Astrocyte (in vitro differentiated cells and primary cell): ENCODE results near the gene ADAMTSL5. TPM values are rescaled to one million over a fixed set of nuclear protein-coding genes. Genes with fewer than 3 reads are reported as not detected.

Source experiments
- DNase-seq: peaks from one replicate; pipeline ENCODE4 v3.0.0-alpha.2; 2010; ENCODE audit warnings: low read depth
- FAIRE-seq: peaks from 2 replicates; lab custom pipeline; 2011; peaks lifted over from hg19 to GRCh38; lab: Jason Lieb, UNC
- H2AFZ ChIP-seq: 2 replicates; pipeline ENCODE4 v1.6.0; 2012; ENCODE audit warnings: low read depth, low read length, inconsistent platforms
- H3K27ac ChIP-seq: 2 replicates; pipeline ENCODE4 v1.5.1; 2011; ENCODE audit warnings: low read depth, low read length, inconsistent platforms
- H3K27me3 ChIP-seq: 2 replicates; pipeline ENCODE4 v1.6.0; 2011; ENCODE audit warnings: low read length, inconsistent platforms; ENCODE audit not compliant: insufficient read depth
- H3K36me3 ChIP-seq: 2 replicates; pipeline ENCODE4 v1.5.1; 2011; ENCODE audit warnings: low read length, inconsistent platforms; ENCODE audit not compliant: insufficient read depth
- H3K4me1 ChIP-seq: 2 replicates; pipeline ENCODE4 v1.5.1; 2011; ENCODE audit warnings: low read length, inconsistent platforms; ENCODE audit not compliant: insufficient read depth
- H3K4me2 ChIP-seq: 2 replicates; pipeline ENCODE4 v1.6.0; 2012; ENCODE audit warnings: low read length, inconsistent platforms
- H3K4me3 ChIP-seq: 2 replicates; pipeline ENCODE4 v1.5.1; 2011; ENCODE audit warnings: low read depth, mild to moderate bottlenecking, low read length, inconsistent platforms; ENCODE audit not compliant: insufficient read depth
- H3K79me2 ChIP-seq: 2 replicates; pipeline ENCODE4 v1.6.0; 2012; ENCODE audit warnings: mild to moderate bottlenecking, low read length, inconsistent platforms; ENCODE audit not compliant: insufficient read depth
- H3K9ac ChIP-seq: 2 replicates; pipeline ENCODE4 v1.6.0; 2012; ENCODE audit warnings: mild to moderate bottlenecking, low read length, inconsistent platforms
- H3K9me3 ChIP-seq: 2 replicates; pipeline ENCODE4 v1.5.1; 2012; ENCODE audit warnings: low read depth, mild to moderate bottlenecking, low read length, inconsistent platforms; ENCODE audit not compliant: insufficient read depth
- H4K20me1 ChIP-seq: 2 replicates; pipeline ENCODE4 v1.6.0; 2012; ENCODE audit warnings: low read length, inconsistent platforms; ENCODE audit not compliant: insufficient read depth
- H3K27ac Mint-ChIP-seq: one replicate; pipeline ENCODE4 v1.8.0; 2021; ENCODE audit warnings: mild to moderate bottlenecking, mixed read lengths; ENCODE audit not compliant: unreplicated experiment
- H3K27me3 Mint-ChIP-seq: one replicate; pipeline ENCODE4 v1.8.0; 2021; ENCODE audit warnings: low read depth, mixed read lengths; ENCODE audit not compliant: unreplicated experiment
- H3K36me3 Mint-ChIP-seq: one replicate; pipeline ENCODE4 v1.8.0; 2021; ENCODE audit warnings: low read depth, mixed read lengths; ENCODE audit not compliant: unreplicated experiment
- H3K4me1 Mint-ChIP-seq: one replicate; pipeline ENCODE4 v1.8.0; 2021; ENCODE audit warnings: low read depth, mixed read lengths; ENCODE audit not compliant: unreplicated experiment
- H3K4me3 Mint-ChIP-seq: one replicate; pipeline ENCODE4 v1.8.0; 2021; ENCODE audit warnings: mild to moderate bottlenecking, moderate library complexity, mixed read lengths; ENCODE audit not compliant: unreplicated experiment
- H3K9me3 Mint-ChIP-seq: one replicate; pipeline ENCODE4 v1.8.0; 2021; ENCODE audit warnings: mild to moderate bottlenecking, mixed read lengths; ENCODE audit not compliant: unreplicated experiment
- EZH2 ChIP-seq: IDR thresholded peaks from 2 replicates; pipeline ENCODE4 v1.6.1; 2012; ENCODE audit warnings: mild to moderate bottlenecking, low read length, inconsistent platforms; ENCODE audit not compliant: insufficient read depth
- total RNA-seq: library from RNA; stranded (reverse); gene quantifications from 2 replicates; pipeline ENCODE4 v1.2.1, GENCODE V29; 2021
- TF ChIP-seq, protein P1 (sequence below): IDR thresholded peaks from 2 replicates; pipeline ENCODE4 v1.5.1; 2011; ENCODE audit warnings: low read depth, mild to moderate bottlenecking, inconsistent platforms, low read length, moderate library complexity; ENCODE audit not compliant: insufficient read depth

Gene ADAMTSL5
- total RNA-seq, 1 donor from 2014 or later: 5.5 TPM

GRCh38 chr19:1475751-1476437 lies 36.9 kb downstream of the ADAMTSL5 start:
- no peak overlapping the region for H3K27ac Mint-ChIP-seq
- no peaks in the 10 kb centered on the region for H3K9me3 ChIP-seq
- TF ChIP-seq EZH2: no peak
- TF ChIP-seq, protein P1, sequence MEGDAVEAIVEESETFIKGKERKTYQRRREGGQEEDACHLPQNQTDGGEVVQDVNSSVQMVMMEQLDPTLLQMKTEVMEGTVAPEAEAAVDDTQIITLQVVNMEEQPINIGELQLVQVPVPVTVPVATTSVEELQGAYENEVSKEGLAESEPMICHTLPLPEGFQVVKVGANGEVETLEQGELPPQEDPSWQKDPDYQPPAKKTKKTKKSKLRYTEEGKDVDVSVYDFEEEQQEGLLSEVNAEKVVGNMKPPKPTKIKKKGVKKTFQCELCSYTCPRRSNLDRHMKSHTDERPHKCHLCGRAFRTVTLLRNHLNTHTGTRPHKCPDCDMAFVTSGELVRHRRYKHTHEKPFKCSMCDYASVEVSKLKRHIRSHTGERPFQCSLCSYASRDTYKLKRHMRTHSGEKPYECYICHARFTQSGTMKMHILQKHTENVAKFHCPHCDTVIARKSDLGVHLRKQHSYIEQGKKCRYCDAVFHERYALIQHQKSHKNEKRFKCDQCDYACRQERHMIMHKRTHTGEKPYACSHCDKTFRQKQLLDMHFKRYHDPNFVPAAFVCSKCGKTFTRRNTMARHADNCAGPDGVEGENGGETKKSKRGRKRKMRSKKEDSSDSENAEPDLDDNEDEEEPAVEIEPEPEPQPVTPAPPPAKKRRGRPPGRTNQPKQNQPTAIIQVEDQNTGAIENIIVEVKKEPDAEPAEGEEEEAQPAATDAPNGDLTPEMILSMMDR: no peak
- H3K36me3 ChIP-seq: no peaks in the 10 kb centered on the region
- H3K27ac ChIP-seq: no peak overlapping the region
- peaks cover 9% of the 10 kb centered on the region for H3K4me1 ChIP-seq
- FAIRE-seq (no peak), DNase-seq (no peak)
- peaks cover 3% of the 10 kb centered on the region for H3K9me3 Mint-ChIP-seq
- H3K27me3 Mint-ChIP-seq: no peaks in the 10 kb centered on the region
- no peak overlapping the region for H3K4me2 ChIP-seq
- no peak overlapping the region for H3K9ac ChIP-seq
- H4K20me1 ChIP-seq: peaks cover 63% of the 10 kb centered on the region
- H3K4me3 Mint-ChIP-seq: no peak overlapping the region
- H3K36me3 Mint-ChIP-seq: no peaks in the 10 kb centered on the region
- peaks cover 5% of the 10 kb centered on the region for H3K27me3 ChIP-seq
- H3K4me1 Mint-ChIP-seq: peaks cover 4% of the 10 kb centered on the region
- peaks cover 23% of the 10 kb centered on the region for H3K79me2 ChIP-seq
- H2AFZ ChIP-seq: no peak overlapping the region
- no peak overlapping the region for H3K4me3 ChIP-seq

GRCh38 chr19:1474765-1475351 lies 38.0 kb downstream of the ADAMTSL5 start:
- Histone ChIP-seq H3K4me2 (no peak overlapping the region), H3K27me3 (peaks cover 5% of the 10 kb centered on the region), H3K79me2 (peaks cover 23% of the 10 kb centered on the region), H2AFZ (no peak overlapping the region), H3K9me3 (no peaks in the 10 kb centered on the region), H3K36me3 (no peaks in the 10 kb centered on the region), H4K20me1 (peaks cover 69% of the 10 kb centered on the region), H3K9ac (no peak overlapping the region), H3K27ac (no peak overlapping the region), H3K4me1 (peaks cover 12% of the 10 kb centered on the region), H3K4me3 (no peak overlapping the region)
- peaks cover 4% of the 10 kb centered on the region for H3K4me1 Mint-ChIP-seq
- H3K9me3 Mint-ChIP-seq: peaks cover 3% of the 10 kb centered on the region
- H3K27ac Mint-ChIP-seq: no peak overlapping the region
- DNase-seq (no peak), FAIRE-seq (no peak)
- no peak overlapping the region for H3K4me3 Mint-ChIP-seq
- peaks cover 2% of the 10 kb centered on the region for H3K27me3 Mint-ChIP-seq
- TF ChIP-seq EZH2: no peak
- TF ChIP-seq, protein P1: no peak
- H3K36me3 Mint-ChIP-seq: no peaks in the 10 kb centered on the region
